ENCODE measurements around the gene RNF39.

Gene RNF39

GRCh38 chr6:30096829-30097228 is 21.3 kb upstream of the RNF39 start:
- no peak for DNase-seq (ENCODE audit: low read depth in 3 of 3)

- no peak for DNase-seq (ENCODE audit: low read depth in 3 of 3)
Observed at GRCh38 chr6:30093951-30094661, 18.5 kb upstream of the RNF39 start.

- DNase-seq (ENCODE audit: low read depth in 3 of 3): no peak
Observed at GRCh38 chr6:30092852-30093543, 17.4 kb upstream of the RNF39 start.

- DNase-seq (ENCODE audit: low read depth in 3 of 3): no peak
Observed at GRCh38 chr6:30091577-30092381, 16.2 kb upstream of the RNF39 start.

GRCh38 chr6:30087876-30088275 is 12.3 kb upstream of the RNF39 start:
- no peak for DNase-seq (ENCODE audit: low read depth in 3 of 3)

- DNase-seq (ENCODE audit: low read depth in 3 of 3): no peak
Observed at GRCh38 chr6:30077218-30077617, 1.6 kb upstream of the RNF39 start.

- no peak for DNase-seq (ENCODE audit: low read depth in 3 of 3)
Observed at GRCh38 chr6:30075790-30076732, 492 bp upstream of the RNF39 start.

GRCh38 chr6:30074331-30075093 is 1.1 kb downstream of the RNF39 start:
- no peak for DNase-seq (ENCODE audit: low read depth in 3 of 3)

GRCh38 chr6:30073489-30074235 is 1.9 kb downstream of the RNF39 start:
- no peak for DNase-seq (ENCODE audit: low read depth in 3 of 3)

- DNase-seq (ENCODE audit: low read depth in 3 of 3): no peak
Observed at GRCh38 chr6:30071858-30072257, 3.7 kb downstream of the RNF39 start.

GRCh38 chr6:30071081-30071818 is 4.3 kb downstream of the RNF39 start:
- no peak for DNase-seq (ENCODE audit: low read depth in 3 of 3)

- no peak for DNase-seq (ENCODE audit: low read depth in 3 of 3)
Observed at GRCh38 chr6:30067460-30068139, 8.0 kb downstream of the RNF39 start.

GRCh38 chr6:30066577-30067459 is 8.8 kb downstream of the RNF39 start, which contains the start of gene PPP1R11:
TSS of gene PPP1R11 (plus strand) at chr6:30067198. CDS start at chr6:30067411, 213 bp downstream.
- peak; percentile 98 to 99 (median 99) for DNase-seq (ENCODE audit: low read depth in 3 of 3)

- no peak for DNase-seq (ENCODE audit: low read depth in 3 of 3)
Observed at GRCh38 chr6:30066082-30066481, 9.5 kb downstream of the RNF39 start.

GRCh38 chr6:30063315-30063714 is 12.3 kb downstream of the RNF39 start:
- DNase-seq (ENCODE audit: low read depth in 3 of 3): no peak

GRCh38 chr6:30062471-30063178 is 12.9 kb downstream of the RNF39 start:
- no peak for DNase-seq (ENCODE audit: low read depth in 3 of 3)

Measured in stimulated activated CD4-positive, alpha-beta T cell treated with anti-CD3 and anti-CD28 coated beads, TNF-alpha, amount 100 ng/mL, for 24 hours (primary cell).